Measurements from ENCODE around the gene ABCC12.

The ABCC12 gene

DNA sequence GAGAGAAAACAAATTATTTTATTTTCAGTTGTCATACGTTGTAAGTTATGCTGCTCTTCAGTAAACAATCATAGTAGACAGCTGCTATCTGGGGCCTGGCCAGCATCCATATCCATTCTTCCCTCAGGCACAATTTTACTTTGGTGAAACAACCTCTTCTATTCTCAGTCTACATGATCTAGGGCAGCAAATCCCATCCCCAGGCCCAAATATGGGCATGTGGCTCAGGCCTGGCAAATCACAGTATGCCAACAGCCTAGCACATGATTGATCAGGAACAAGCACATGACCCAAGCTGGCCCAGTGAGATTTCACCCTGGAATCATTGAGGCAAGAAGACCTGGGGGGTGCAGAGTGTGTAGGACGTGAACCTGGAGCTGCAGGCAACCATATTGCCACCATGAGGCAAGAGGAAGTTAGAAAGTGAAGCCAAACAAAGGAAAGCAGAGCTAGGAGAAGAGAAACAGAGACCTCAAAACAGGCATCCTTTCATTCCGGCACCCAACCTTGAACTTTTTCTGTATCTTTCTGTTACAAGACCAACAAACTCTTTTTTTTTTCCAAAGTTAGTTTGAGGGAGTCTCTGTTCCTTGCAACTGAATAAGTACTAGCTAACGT, 10.3 kb upstream of the ABCC12 start:
- no peak for DNase-seq (ENCODE audit: low read depth in 2 of 2)

DNA sequence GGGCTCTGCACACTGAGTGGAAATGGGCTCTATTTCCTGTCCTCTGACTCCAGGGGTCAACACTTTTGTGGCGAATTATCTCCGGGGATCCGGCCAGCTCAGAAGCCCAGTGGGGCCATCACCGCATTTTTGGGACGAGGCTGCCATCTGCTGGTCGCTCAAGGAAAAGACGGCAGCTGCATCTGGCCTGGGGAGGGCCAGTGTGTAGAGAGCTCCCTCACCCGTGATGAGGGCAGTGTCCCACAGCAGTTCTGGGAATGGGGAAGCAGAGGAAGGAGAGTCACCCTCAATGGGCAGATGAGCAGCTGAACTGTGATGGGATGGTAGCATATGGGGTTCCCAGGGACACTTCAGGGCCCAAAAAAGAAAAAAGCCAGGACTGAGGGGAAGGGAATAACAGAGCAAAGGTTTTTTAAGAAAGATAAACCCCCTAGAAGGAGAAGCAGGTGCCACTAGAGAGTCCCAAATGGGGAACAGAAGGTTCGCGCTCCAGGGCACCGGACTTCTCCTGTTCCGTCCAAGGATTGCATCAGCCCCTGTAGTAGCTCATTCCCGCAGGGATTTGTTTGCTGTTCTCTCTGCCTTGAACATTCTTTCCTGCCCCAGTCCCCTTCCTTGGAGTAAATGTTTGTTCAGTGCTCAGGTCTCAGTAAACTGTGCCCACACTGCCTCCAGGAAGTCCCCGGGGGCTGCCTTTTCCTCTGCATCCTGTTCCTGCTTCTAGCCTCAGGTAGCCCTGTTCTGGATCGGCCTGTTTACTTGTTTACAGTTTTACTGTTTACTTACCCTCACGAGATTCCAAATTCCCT, 9.3 kb upstream of the ABCC12 start:
- DNase-seq (ENCODE audit: low read depth in 2 of 2) = peak; percentile 25 to 35

DNA sequence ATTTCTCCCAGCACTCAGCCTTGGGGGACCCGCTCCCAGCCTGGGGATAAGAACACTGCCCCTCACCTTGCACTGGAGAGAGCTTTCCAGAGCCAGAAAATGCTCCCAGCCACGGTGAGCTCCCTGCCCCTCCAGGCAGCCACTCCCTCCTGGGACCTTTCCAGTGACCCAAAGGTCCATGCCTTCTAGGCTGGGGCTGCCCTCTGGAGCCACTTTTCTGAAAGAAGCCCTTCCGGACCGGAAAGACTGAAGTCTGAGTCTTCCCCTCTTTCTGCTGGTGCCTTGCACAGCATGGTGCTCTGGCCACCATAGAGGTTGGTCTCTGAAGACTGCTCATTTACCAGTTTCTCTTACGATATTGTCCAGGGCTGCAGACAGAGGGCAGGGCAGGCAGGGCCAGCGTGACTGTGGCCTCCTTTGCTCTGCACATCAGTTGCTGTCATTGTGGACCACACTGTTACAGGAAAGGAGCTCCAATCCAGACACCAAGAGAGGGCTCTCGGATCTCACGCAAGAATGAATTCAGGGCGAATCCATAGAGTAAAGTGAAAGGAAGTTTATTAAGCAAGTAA, 7.1 kb upstream of the ABCC12 start:
- DNase-seq (ENCODE audit: low read depth in 2 of 2) = no peak

DNA sequence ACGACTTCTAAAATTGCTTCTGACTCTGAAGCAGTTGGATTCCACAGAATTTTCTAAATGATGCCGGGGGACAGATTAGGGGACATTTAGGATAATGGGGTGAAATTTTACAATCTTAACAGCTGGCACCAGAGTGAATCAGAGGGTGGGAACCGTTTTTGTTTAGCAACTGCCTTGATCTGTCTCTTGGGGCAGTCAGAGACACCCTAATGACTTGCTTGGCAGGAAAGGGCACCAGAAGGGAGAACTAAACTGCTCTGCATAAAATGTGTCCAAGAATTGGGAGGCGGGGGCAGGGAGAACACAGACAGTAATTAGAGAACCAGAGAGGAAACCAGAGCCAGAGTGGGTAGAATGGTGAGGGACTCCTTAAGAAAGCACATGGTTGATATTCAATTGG, 6.1 kb upstream of the ABCC12 start:
- DNase-seq (ENCODE audit: low read depth in 2 of 2) = no peak

DNA sequence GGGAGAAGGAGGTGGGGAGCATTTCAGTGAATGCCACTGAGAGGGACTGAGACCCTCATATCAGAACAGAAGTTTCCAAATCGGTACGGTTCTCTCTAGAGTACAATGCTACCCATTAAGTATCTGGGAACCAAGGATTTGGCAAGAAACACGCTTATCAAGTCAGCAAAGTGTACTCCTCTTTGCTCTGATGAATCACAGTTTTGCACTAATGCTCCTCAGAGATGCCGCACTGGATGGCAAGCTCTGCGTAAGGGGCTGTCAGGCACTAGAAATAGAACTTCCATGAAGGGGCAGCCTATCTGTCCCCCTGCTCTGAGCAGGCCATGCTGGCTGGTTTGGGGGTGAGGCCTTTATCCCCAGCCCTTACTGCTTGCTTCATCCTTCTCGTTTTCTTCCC, 4.8 kb upstream of the ABCC12 start:
- no peak for DNase-seq (ENCODE audit: low read depth in 2 of 2)

DNA sequence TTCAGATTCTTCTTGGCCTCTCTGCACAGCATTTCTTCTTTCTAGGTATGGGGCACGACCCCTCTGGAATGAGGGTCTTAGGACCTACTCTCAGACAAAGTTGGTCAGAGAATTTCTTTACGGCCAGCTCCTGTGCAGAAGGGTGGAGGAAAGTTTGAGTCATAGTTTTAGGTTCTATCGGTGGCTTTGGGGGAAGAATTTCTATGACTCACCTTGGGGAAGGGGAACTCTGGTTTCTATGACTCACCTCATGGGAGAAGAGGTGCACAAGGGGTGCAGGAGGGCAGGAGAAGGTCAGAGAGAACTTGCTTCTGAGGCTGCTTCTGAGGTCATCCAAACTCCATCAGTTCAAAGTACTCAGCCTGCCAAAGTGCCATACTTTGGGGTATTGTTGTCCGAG, 2.5 kb upstream of the ABCC12 start:
- DNase-seq (ENCODE audit: low read depth in 2 of 2) = peak in 1 of 2 donors; percentile 5

DNA sequence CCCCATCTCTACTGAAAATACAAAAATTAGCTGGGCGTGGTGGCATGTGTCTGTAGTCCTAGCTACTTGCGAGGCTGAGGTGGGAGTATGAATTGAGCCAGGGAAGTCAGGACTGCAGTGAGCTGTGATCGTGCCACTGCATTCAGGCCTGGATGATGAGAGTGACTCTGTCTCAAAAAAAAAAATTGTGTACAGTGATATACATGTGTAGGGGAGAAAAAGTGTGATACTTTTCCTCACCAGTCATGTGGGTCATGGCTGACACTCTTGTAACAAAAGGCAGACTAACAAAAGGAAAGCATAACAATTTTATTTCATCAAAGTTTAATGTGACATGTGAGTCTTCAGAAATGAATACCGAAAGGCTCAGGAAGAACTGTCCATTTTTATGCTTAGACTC, 2.0 kb upstream of the ABCC12 start:
- no peak for DNase-seq (ENCODE audit: low read depth in 2 of 2)

DNA sequence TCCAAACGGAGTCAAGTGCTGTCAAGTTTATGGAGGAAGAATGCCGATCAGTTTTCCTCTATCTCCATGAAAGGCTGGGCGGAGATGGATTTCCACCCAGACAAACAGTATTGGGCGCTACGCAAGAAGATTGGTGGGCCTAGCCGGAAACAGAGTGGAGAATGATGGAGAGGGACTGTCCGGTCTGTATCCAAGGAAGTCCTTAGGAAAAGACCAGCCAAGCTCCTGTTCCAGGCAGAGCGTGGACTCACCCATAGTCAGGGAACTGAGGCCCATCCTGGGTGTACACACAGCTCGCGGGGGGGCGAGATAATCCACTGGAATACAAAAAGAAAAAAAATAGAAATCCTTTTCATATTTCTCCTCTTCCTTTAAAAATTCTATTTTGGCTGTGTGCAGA, 1.5 kb upstream of the ABCC12 start:
- DNase-seq (ENCODE audit: low read depth in 2 of 2) = no peak

DNA sequence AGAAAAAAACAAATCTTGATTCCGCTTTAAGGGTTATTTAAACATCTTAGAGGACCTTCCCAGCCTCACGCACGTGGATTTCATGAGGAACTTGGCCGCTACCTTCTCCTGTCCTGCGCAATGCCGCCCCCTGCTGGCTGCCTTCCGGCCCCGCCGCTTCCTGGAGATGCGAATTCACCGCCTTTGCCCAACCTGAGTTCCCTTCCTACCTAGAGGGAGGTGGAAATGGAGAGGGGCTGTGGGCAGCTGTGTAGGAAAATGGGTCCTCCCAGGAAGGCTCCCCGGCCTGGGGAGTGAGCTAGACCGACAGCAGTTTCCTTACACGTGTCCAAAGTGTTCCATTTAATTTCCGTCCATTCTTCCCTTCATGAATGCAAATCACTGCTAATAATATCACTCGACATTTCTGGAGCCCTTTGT, 1.0 kb upstream of the ABCC12 start:
- DNase-seq (ENCODE audit: low read depth in 2 of 2) = peak; percentile 54 to 60

DNA sequence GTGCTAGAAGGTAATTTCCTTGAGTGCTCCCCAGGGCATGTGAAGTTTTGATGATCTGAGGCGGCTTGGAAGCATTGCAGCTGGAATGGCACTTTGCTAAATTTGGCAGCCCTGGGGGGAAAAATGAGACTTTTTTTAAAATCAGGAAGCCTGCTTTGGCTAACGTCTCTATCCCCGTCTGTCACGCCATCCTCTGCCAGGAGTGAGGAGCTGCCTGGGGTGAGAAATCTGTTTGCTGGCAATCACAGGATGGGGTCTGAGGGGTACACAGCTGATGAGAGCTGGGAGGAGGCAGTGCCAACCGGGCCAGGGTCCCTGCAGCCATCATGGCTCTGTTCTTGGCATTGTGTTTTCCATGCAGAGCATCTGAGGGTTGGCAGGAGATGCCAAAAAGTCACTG, 2.0 kb downstream of the ABCC12 start:
- DNase-seq (ENCODE audit: low read depth in 2 of 2) = no peak

DNA sequence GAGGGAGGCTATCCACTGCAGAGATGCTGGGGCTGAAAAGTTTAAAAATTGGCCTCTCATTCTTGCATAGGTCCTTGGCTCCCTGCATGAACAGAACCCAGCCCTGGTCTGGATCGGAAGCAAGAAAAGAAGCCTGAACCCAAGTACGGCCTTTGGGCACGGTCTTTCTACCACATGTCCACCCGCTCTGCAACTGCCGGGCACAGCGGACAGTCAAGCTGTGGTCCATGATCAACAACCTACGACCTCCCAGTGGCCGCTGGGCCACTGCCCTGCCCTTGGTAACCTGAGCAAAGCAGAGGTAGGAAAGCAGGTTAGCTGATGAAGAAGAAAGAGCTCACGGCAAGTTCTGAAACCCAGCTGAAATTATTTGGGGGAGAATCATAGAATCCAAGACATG, 3.6 kb downstream of the ABCC12 start:
- no peak for DNase-seq (ENCODE audit: low read depth in 2 of 2)

DNA sequence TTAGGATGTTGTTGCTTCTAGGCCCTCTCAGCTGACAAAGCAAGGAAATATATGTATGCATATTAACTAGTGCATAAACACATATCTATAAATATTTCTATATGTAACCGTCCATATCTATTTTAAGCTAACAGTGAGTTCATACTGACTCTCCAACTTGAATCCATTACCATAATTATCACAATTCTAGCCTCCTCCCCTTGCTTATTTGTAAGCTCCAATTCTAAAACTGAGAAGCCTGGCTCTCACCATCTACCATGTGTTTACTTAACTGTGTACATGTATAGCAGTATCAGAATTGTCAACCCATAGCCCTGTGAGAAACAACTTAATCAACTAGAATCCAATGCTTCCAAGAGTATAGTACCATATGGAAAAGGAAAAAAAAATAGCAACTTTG, 5.1 kb downstream of the ABCC12 start:
- no peak for DNase-seq (ENCODE audit: low read depth in 2 of 2)

DNA sequence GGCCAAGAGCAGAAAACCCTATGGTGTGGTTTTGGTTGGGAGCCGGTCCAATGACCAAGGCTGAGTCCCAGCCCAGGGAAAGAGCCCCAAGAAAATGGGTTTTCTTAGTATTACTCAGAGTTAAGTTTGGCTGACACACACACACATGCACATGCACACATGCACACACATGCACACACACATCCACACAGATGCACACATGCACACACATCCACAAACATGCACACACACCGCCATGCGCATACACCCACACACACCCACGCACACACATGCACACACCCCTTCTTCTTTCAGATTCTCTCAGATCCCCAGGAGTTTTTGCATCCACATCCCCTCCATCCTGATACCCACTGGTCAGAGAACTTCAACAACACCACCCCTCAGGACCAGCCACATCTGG, 9.1 kb downstream of the ABCC12 start:
- no peak for DNase-seq (ENCODE audit: low read depth in 2 of 2)

DNA sequence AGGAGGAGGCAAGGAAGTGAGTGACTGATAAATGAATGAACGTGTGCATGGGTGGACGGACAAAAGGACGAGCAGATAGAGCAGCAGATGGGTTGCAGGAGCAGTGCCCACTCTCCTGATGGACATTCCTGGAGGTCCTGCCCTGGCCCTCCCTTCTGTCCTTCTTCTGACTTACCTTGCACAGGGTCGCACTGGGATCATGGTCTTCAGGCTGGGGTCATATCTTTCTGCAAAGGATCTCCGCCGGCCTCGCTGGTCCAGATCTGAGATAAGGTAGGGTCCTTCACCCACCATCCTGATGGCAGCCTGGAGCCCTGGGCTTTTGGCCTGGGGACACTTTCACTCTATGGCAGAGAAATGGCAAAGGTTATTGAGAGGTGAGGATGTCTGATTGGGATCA, 9.7 kb downstream of the ABCC12 start:
- DNase-seq (ENCODE audit: low read depth in 2 of 2) = no peak

DNA sequence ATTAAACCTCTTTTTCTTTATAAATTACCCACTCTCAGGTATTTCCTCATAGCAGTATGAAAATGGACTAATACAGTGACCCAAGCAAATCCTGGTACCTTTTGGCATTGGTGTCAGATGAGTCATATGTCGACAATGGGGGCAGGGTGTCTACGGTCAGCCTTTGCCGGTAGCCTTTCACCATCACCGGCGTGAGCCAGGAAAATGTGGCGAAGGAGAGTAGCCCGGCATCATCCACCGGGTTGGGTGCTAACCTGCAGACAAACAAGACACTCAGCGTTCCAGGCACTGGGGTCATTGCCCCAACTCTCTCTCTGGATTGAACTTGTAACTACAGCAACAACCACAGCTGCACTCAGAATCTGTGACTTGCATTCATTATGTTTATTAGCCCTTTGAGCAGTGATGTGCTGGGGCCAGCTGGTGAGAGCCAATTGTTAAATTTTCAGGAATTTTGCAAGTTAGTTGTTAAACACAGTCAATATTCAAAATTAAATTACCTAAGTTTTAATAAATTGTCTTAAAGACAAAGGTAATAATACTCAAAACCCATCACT, 11.9 kb downstream of the ABCC12 start:
- no peak for DNase-seq (ENCODE audit: low read depth in 2 of 2)

DNA sequence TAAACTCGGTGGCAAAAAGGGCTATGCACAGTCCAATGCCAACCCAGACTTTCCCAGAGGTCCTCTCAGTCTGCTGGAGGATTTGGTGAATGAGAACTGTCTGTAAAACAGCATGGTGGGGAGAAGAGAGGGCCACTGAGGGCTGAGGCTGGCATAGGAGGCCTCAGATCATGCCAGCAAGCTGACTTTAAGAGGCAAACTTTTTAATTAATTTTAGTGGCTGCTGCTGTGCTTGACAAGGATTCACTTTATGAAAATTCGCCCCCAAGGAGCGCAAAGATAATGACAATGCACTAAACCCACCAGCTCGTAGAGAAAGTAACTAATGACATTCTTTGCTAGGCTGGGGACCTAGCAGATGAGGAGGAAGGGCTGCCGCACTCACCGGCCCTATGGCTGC, 15.0 kb downstream of the ABCC12 start:
- no peak for DNase-seq (ENCODE audit: low read depth in 2 of 2)

DNA sequence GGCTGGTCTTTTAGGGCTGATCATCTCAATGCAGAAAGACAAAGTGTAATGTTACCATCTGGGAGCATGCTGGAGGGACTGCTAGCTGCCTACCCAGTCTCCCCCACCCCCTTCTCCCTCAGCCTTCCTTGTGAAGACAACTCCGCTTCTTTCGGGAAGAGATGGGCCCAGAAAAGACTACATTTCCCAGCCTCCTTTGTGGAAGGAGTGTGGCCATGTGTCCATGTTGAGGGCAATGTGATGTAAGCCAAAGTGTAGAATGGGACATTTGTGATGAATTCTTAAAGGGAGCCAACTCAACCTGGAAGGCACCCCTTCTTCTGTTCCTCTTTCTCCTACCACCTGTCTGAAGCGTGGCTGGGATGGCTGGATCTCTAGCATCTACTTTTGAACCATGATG, 16.3 kb downstream of the ABCC12 start:
- no peak for DNase-seq (ENCODE audit: low read depth in 2 of 2)

DNA sequence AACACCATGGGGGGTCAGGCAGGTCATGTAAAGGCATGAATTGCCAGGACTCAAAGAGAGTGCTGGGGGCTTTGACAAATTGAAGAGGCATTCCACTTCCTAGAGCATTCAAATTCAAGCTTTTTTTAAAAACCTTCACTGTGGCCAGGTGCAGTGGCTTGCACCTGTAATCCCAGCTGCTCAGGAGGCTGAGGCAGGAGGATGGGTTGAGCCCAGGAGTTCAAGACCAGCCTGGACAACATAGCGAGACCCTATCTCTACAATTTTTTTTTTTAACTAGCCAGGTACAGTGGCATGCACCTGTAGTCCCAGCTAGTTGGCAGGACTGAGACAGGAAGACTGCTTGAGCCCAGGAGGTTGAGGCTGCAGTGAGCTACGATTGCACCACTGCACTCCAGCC, 17.2 kb downstream of the ABCC12 start:
- no peak for DNase-seq (ENCODE audit: low read depth in 2 of 2)

DNA sequence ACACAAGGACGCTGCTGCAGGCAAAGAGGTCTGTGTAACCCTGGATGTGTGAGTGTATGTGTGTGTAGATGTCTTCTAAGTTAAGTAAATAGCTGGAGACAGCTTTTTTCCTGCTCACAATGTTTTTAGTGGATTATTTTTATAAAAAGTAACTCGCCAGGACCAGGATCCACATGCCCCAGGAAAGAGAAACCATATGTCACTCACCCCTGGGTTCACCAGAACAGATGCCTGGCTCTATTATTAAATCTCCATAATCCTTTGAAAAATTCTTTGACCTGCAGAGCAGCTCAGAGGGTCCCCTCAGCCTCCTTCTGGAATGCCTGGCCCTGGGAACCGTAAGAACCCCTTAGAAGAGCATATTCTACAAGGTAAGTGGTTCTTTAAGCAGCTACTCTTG, 18.0 kb downstream of the ABCC12 start:
- DNase-seq (ENCODE audit: low read depth in 2 of 2) = no peak

DNA sequence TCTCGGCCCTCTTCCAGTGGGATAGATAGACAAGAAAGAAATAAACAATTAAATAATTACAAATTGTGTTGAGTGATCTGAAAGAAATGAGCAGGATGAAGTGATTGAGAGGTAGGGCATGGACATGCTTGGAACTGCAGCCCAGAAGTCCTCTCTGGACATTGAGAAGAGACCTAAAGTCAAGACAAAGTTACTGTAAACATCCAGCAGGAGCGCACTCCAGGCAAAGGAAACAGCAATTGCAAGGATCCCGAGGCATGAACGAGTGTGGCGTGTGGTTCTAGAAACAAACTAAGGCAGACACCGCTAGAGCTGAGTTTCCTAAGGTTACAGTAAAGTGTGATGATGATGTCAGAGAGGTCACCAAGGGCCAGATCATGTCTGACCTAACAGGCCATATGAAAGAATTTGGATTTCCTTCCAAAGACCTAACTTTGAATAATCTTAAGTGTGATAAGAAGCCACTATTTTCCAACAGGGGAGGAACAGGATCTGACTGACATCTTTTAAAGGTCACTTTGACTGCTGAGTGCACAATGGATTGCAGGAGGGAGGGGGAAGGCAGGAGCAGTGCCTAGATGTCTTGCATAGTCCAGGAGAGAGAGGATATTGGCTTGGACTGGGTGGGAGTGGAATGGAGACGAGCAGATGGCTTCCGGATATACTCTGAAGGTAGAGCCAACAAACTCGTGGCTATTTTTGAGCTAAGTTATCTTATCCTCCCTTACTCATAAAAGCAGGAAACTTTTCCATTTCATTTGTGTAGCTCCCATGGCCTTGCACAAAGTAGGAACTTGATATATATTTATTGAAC, 19.0 kb downstream of the ABCC12 start:
- DNase-seq (ENCODE audit: low read depth in 2 of 2) = no peak

DNA sequence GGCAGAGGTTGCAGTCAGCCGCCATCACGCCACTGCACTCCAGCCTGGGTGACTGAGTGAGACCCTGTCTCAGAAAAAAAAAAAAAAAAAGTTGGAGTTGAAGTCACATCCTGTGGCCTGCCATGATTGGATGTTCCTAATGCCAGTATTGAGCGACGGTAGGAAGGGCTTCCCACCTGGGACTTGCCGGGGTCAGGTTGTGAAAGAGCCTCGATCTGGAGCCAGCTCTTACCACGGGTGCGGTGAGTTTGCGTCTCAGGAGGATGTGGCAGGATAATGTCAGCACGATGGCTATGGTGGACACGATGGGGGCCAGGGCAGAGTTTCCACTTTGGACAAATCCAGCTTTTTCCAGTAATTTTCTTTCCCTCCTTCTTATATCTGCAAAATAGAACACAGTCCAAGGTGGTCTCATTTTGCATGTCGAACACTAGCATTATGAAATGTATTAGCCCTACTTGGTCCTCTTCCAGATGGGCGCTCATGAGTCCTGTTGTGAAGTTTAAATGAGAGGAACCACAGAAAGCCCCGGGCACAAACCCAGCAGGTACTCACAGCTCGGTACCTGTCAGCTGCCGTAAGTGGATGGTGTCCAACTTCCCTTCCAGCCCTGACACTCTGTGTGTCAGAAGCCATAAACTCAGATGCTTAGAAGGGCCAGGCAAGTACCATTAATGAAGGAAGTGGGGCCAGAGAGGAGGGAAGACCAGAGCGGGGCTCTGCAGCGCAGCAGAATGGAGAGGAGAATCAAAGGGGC, 22.2 kb downstream of the ABCC12 start:
- DNase-seq (ENCODE audit: low read depth in 2 of 2) = no peak
